GM12878 (cell line): ENCODE results near the gene HDAC7. TPM values are rescaled to one million over a fixed set of nuclear protein-coding genes. Genes with fewer than 3 reads are reported as not detected.

ENCODE experiments used
- ATAC-seq: fragments of 200-7000 bp; cut with Tn5 transposase; 3 replicates; pipeline ENCODE4 v1.9.1; 2020; ENCODE audit warnings: mild to moderate bottlenecking, moderate library complexity
- BruUV-seq: library from RNA; stranded (reverse); fragments of 400-500 nt; replicated peaks from 2 replicates; lab custom pipeline; 2021; lab: Mats Ljungman, UMichigan
- CTCF ChIA-PET: fragments of 300-600 bp; sonication (Branson Sonifier 250); formaldehyde crosslinking; extraction: SDS; loops from one replicate; lab custom pipeline; 2021; ENCODE audit warnings: inconsistent platforms; lab: Yijun Ruan, JAX
- POLR2A ChIA-PET: fragments of 350-600 bp; formaldehyde crosslinking; extraction: SDS; loops from one replicate; lab custom pipeline; 2021; ENCODE audit warnings: inconsistent platforms; lab: Charles Lee
- RAD21 ChIA-PET: fragments of 300-600 bp; sonication (Branson Sonifier 250); formaldehyde crosslinking; loops from one replicate; lab custom pipeline; 2023; ENCODE audit warnings: antibody characterized with exemption; ENCODE audit not compliant: unreplicated experiment; lab: Charles Lee
- SMC1A ChIA-PET: fragments of 300-600 bp; sonication (Branson Sonifier 250); formaldehyde crosslinking; loops from one replicate; lab custom pipeline; 2023; ENCODE audit not compliant: unreplicated experiment, uncharacterized antibody; lab: Charles Lee
- DNase-seq: peaks from one replicate; pipeline ENCODE4 v3.0.0-alpha.2; 2011; ENCODE audit warnings: low read depth, low spot score
- FAIRE-seq: peaks from 3 replicates; lab custom pipeline; 2011; peaks lifted over from hg19 to GRCh38; lab: Jason Lieb, UNC
- H2AFZ ChIP-seq: 2 replicates; pipeline ENCODE4 v1.6.0; 2011; ENCODE audit warnings: low read depth, low read length, control low read depth; ENCODE audit not compliant: control insufficient read depth
- H3K27ac ChIP-seq: 2 replicates; pipeline ENCODE4 v1.5.1; 2011; ENCODE audit warnings: control low read depth; ENCODE audit not compliant: control insufficient read depth, insufficient read depth
- H3K27me3 ChIP-seq, 2 experiments: replicated peaks in 1 of 2; 2 replicates each; pipeline versions ENCODE4 v1.6.0 to v1.6.1; 2011; ENCODE audit warnings: low read length in 1 of 2; ENCODE audit not compliant: control insufficient read depth in 2 of 2, insufficient read depth in 2 of 2
- H3K36me3 ChIP-seq, 2 experiments: 2 replicates each; pipeline ENCODE4 v1.5.1; 2011; ENCODE audit warnings: low read length in 1 of 2; ENCODE audit not compliant: control insufficient read depth in 2 of 2, insufficient read depth in 2 of 2
- H3K4me1 ChIP-seq: 2 replicates; pipeline ENCODE4 v1.6.1; 2011; ENCODE audit warnings: mild to moderate bottlenecking, low read length, moderate library complexity, mixed read lengths; ENCODE audit not compliant: control insufficient read depth, insufficient read depth
- H3K4me2 ChIP-seq: 2 replicates; pipeline ENCODE4 v1.6.0; 2011; ENCODE audit warnings: control low read depth; ENCODE audit not compliant: control insufficient read depth, insufficient read depth
- H3K4me3 ChIP-seq: fragments of 200-600 bp; sonication (generic); 2 replicates; pipeline ENCODE4 v1.5.1; 2016
- H3K79me2 ChIP-seq: 2 replicates; pipeline ENCODE4 v1.6.0; 2011; ENCODE audit warnings: low read length; ENCODE audit not compliant: control insufficient read depth, insufficient read depth
- H3K9ac ChIP-seq: 2 replicates; pipeline ENCODE4 v1.8.0; 2011; ENCODE audit warnings: low read length, control low read depth, mixed read lengths; ENCODE audit not compliant: control insufficient read depth, insufficient read depth
- H3K9me3 ChIP-seq: replicated peaks from 3 replicates; pipeline ENCODE4 v1.5.1; 2011; ENCODE audit warnings: mild to moderate bottlenecking, low read length; ENCODE audit not compliant: control insufficient read depth, insufficient read depth
- H4K20me1 ChIP-seq: 2 replicates; pipeline ENCODE4 v1.6.0; 2011; ENCODE audit not compliant: control insufficient read depth, insufficient read depth
- FOXM1 ChIP-seq: IDR thresholded peaks from 2 replicates; pipeline ENCODE4 v1.6.1; 2012; ENCODE audit warnings: low read depth, mild to moderate bottlenecking, inconsistent platforms, low read length, moderate library complexity
- GABPA ChIP-seq: IDR thresholded peaks from 2 replicates; pipeline ENCODE4 v1.6.1; 2014; ENCODE audit warnings: antibody characterized with exemption, low read depth, mild to moderate bottlenecking, inconsistent platforms
- IKZF1 ChIP-seq: fragments of 450-650 bp; conservative IDR thresholded peaks from 2 replicates; pipeline ENCODE4 v1.6.1; 2017; ENCODE audit warnings: antibody characterized with exemption, mild to moderate bottlenecking
- IRF4 ChIP-seq: IDR thresholded peaks from 2 replicates; pipeline ENCODE4 v1.6.1; 2011; ENCODE audit warnings: low read depth, low read length
- MYB ChIP-seq: fragments of 150-350 bp; IDR thresholded peaks from 2 replicates; pipeline ENCODE4 v1.6.1; 2014; ENCODE audit warnings: mild to moderate bottlenecking, low read depth, low read length, borderline replicate concordance
- NFIC ChIP-seq: IDR thresholded peaks from 2 replicates; pipeline ENCODE4 v1.6.1; 2012; ENCODE audit warnings: low read depth, mild to moderate bottlenecking, inconsistent platforms, low read length, moderate library complexity
- PAX8 ChIP-seq: fragments of 450-650 bp; IDR thresholded peaks from 2 replicates; pipeline ENCODE4 v1.6.1; 2017; ENCODE audit warnings: mild to moderate bottlenecking, moderate library complexity
- SIN3A ChIP-seq: IDR thresholded peaks from 2 replicates; pipeline ENCODE4 v1.6.1; 2012; ENCODE audit warnings: low read depth, low read length, improper control_type of control experiment
- SMC3 ChIP-seq: IDR thresholded peaks from 2 replicates; pipeline ENCODE4 v1.6.1; 2011; ENCODE audit warnings: low read length, improper control_type of control experiment, borderline replicate concordance
- TCF7 ChIP-seq: IDR thresholded peaks from 2 replicates; pipeline ENCODE4 v1.6.1; 2014; ENCODE audit warnings: antibody characterized with exemption, borderline replicate concordance
- ZNF217 ChIP-seq: fragments of 450-650 bp; IDR thresholded peaks from 2 replicates; pipeline ENCODE4 v1.6.1; 2017; ENCODE audit warnings: antibody characterized with exemption, mild to moderate bottlenecking
- WGBS: methylation state at CpG from one replicate; pipeline ENCODE4 v1.1.6; 2016; ENCODE audit warnings: low lambda C conversion rate; ENCODE audit not compliant: insufficient replicate concordance, insufficient coverage; ENCODE audit errors: missing lambda C conversion rate; 5-methylcytosine and 5-hydroxymethylcytosine counted together
- in situ Hi-C: fragments of 300-500 bp; cut with MboI; formaldehyde crosslinking; loops from 9 replicates; pipeline ENCODE4 v1.14.3; 2018; ENCODE audit warnings: mixed read lengths
- intact Hi-C: fragments of 100-400 bp; cut with micrococcal nuclease; formaldehyde crosslinking; loops from one replicate; pipeline ENCODE4 v1.14.2; 2022; ENCODE audit not compliant: unreplicated experiment
- polyA plus RNA-seq, 11 experiments: library from polyadenylated mRNA; depleted of rRNA in 4 of 11; unstranded in 6 of 11; stranded (reverse) in 5 of 11; fragments of >200 nt; fragmentation: Nextera tagmentation in 4 of 11; fragmentation: Illumina TruSeq in 1 of 11; extraction: Ambion mirVana in 4 of 11; extraction: Trizol in 1 of 11; gene quantifications; 1 replicate in 1 of 11; 2 replicates in 10 of 11; pipeline versions ENCODE4 v1.2.1 to v1.2.3, GENCODE V29; 2011 to 2016; ENCODE audit warnings: inconsistent platforms in 2 of 11, missing spikeins in 2 of 11, low read depth in 1 of 11
- total RNA-seq, 4 experiments: library from RNA; depleted of rRNA in 3 of 4; stranded (reverse); fragments of >200 nt in 3 of 4; fragmentation: Illumina TruSeq in 1 of 4; extraction: Trizol in 1 of 4; gene quantifications; 2 replicates each; pipeline versions ENCODE4 v1.2.1 to v1.2.3, GENCODE V29; 2013 to 2021
- TF ChIP-seq, protein P1 (sequence below): IDR thresholded peaks from 2 replicates; pipeline ENCODE4 v1.6.1; 2012; ENCODE audit warnings: low read depth, low read length, improper control_type of control experiment
- TF ChIP-seq, protein P2 (sequence below): fragments of 450-650 bp; IDR thresholded peaks from 2 replicates; pipeline ENCODE4 v1.6.1; 2017; ENCODE audit warnings: mild to moderate bottlenecking, low read depth, inconsistent platforms; ENCODE audit not compliant: poor library complexity, severe bottlenecking
- TF ChIP-seq, protein P3 (sequence below): fragments of 450-650 bp; IDR thresholded peaks from 2 replicates; pipeline ENCODE4 v1.6.1; 2017; ENCODE audit warnings: borderline replicate concordance
- TF ChIP-seq, protein P4 (sequence below): fragments of 450-650 bp; IDR thresholded peaks from 2 replicates; pipeline ENCODE4 v1.6.1; 2016; ENCODE audit warnings: mild to moderate bottlenecking
- TF ChIP-seq, protein P5 (sequence below): fragments of 150-350 bp; IDR thresholded peaks from 2 replicates; pipeline ENCODE4 v1.6.1; 2016; ENCODE audit warnings: low read depth, low read length

Gene HDAC7
- total and polyA plus RNA-seq, 10 of the 15 experiments (the other 5 are each of a cell fraction or from before 2014, with no cell fraction given): 0.47 to 18.3 (median 5.4) TPM

DNA sequence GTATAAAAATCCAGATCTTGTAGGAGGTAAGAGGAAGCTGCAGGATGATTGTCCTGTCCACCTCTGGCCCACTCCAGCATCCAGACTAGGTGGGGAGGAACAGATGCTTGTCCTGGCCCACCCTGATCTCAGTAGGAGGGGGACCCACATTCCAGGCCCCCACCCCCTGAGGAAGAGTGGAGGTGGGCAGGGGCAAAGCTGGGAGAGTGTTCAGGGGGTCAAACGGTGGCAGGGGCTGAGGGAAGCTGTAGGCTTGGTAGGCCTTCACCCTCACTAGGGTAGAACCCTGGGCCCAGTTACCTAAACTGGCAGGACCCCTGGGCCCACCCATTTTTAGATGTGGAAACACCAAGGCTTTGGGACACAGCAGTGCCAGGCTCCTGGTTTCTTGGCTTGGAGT is 42.6 kb downstream of the HDAC7 start:
- Histone ChIP-seq H3K79me2 (no peaks in the 10 kb centered on the region), H3K9ac (no peak overlapping the region), H3K27me3 (no peaks in the 10 kb centered on the region), H3K4me2 (no peak overlapping the region), H3K9me3 (no peaks in the 10 kb centered on the region), H3K4me1 (peaks cover 17% of the 10 kb centered on the region; the same call in 1 of the 2 replicates), H2AFZ (no peak overlapping the region), H4K20me1 (no peaks in the 10 kb centered on the region), H3K36me3 (no peaks in the 10 kb centered on the region), H3K4me3 (no peak overlapping the region), H3K27ac (no peak overlapping the region)
- POLR2A ChIA-PET: interaction anchor here (1.2 kb wide), 1 partner anchor 56 kb away, joined by 4 read pairs; no protein-coding TSS in a partner anchor
- no TSS peak for BruUV-seq
- no peak for DNase-seq
- SMC1A ChIA-PET: interaction anchor here (0.8 to 11.3 kb wide), 11 partner anchors 9 to 69 kb away, joined by 3 to 139 read pairs (median 4); partner anchors contain the start of gene RAPGEF3
- ATAC-seq: no peak
- in situ Hi-C loops (loop anchor here (5.0 kb wide), 2 partner anchors 65 to 125 kb away; no protein-coding TSS in a partner anchor), intact Hi-C loops (loop anchor here (5.0 to 10.0 kb wide), 2 partner anchors 60 to 742 kb away; no protein-coding TSS in a partner anchor)
- RAD21 ChIA-PET: interaction anchor here (0.7 to 9.0 kb wide), 11 partner anchors 10 to 183 kb away, joined by 3 to 120 read pairs (median 5); partner anchors contain the start of gene RAPGEF3
- FAIRE-seq: no peak
- CTCF ChIA-PET: interaction anchor here (0.7 to 19.3 kb wide), 16 partner anchors 9 to 125 kb away, joined by 3 to 814 read pairs (median 4); partner anchors contain the start of gene RAPGEF3
- WGBS: 14% methylated on average over 1 of the region's 1 CpG
- TF ChIP-seq, protein P1, sequence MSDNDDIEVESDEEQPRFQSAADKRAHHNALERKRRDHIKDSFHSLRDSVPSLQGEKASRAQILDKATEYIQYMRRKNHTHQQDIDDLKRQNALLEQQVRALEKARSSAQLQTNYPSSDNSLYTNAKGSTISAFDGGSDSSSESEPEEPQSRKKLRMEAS: no peak
- TF ChIP-seq, protein P2, sequence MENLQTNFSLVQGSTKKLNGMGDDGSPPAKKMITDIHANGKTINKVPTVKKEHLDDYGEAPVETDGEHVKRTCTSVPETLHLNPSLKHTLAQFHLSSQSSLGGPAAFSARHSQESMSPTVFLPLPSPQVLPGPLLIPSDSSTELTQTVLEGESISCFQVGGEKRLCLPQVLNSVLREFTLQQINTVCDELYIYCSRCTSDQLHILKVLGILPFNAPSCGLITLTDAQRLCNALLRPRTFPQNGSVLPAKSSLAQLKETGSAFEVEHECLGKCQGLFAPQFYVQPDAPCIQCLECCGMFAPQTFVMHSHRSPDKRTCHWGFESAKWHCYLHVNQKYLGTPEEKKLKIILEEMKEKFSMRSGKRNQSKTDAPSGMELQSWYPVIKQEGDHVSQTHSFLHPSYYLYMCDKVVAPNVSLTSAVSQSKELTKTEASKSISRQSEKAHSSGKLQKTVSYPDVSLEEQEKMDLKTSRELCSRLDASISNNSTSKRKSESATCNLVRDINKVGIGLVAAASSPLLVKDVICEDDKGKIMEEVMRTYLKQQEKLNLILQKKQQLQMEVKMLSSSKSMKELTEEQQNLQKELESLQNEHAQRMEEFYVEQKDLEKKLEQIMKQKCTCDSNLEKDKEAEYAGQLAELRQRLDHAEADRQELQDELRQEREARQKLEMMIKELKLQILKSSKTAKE: no peak
- TF ChIP-seq, protein P3, sequence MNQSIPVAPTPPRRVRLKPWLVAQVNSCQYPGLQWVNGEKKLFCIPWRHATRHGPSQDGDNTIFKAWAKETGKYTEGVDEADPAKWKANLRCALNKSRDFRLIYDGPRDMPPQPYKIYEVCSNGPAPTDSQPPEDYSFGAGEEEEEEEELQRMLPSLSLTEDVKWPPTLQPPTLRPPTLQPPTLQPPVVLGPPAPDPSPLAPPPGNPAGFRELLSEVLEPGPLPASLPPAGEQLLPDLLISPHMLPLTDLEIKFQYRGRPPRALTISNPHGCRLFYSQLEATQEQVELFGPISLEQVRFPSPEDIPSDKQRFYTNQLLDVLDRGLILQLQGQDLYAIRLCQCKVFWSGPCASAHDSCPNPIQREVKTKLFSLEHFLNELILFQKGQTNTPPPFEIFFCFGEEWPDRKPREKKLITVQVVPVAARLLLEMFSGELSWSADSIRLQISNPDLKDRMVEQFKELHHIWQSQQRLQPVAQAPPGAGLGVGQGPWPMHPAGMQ: no peak
- no peak for TF ChIP-seq GABPA
- TF ChIP-seq MYB: no peak
- no peak for TF ChIP-seq IKZF1
- no peak for TF ChIP-seq SMC3
- TF ChIP-seq, protein P4, sequence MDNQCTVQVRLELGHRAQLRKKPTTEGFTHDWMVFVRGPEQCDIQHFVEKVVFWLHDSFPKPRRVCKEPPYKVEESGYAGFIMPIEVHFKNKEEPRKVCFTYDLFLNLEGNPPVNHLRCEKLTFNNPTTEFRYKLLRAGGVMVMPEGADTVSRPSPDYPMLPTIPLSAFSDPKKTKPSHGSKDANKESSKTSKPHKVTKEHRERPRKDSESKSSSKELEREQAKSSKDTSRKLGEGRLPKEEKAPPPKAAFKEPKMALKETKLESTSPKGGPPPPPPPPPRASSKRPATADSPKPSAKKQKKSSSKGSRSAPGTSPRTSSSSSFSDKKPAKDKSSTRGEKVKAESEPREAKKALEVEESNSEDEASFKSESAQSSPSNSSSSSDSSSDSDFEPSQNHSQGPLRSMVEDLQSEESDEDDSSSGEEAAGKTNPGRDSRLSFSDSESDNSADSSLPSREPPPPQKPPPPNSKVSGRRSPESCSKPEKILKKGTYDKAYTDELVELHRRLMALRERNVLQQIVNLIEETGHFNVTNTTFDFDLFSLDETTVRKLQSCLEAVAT: no peak
- TF ChIP-seq, protein P5, sequence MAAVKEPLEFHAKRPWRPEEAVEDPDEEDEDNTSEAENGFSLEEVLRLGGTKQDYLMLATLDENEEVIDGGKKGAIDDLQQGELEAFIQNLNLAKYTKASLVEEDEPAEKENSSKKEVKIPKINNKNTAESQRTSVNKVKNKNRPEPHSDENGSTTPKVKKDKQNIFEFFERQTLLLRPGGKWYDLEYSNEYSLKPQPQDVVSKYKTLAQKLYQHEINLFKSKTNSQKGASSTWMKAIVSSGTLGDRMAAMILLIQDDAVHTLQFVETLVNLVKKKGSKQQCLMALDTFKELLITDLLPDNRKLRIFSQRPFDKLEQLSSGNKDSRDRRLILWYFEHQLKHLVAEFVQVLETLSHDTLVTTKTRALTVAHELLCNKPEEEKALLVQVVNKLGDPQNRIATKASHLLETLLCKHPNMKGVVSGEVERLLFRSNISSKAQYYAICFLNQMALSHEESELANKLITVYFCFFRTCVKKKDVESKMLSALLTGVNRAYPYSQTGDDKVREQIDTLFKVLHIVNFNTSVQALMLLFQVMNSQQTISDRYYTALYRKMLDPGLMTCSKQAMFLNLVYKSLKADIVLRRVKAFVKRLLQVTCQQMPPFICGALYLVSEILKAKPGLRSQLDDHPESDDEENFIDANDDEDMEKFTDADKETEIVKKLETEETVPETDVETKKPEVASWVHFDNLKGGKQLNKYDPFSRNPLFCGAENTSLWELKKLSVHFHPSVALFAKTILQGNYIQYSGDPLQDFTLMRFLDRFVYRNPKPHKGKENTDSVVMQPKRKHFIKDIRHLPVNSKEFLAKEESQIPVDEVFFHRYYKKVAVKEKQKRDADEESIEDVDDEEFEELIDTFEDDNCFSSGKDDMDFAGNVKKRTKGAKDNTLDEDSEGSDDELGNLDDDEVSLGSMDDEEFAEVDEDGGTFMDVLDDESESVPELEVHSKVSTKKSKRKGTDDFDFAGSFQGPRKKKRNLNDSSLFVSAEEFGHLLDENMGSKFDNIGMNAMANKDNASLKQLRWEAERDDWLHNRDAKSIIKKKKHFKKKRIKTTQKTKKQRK: no peak
- no peak for TF ChIP-seq SIN3A
- TF ChIP-seq FOXM1: no peak
- TF ChIP-seq IRF4: no peak
- TF ChIP-seq ZNF217: no peak
- no peak for TF ChIP-seq NFIC
- TF ChIP-seq PAX8: no peak
- TF ChIP-seq TCF7: no peak
